NB4 (cell line): ENCODE data around the gene GALNT18.

Experiments
- DNase-seq: peaks from one replicate; pipeline ENCODE4 v3.0.0; 2010; ENCODE audit warnings: low read depth
- H3K4me3 ChIP-seq: one replicate; pipeline ENCODE4 v1.5.1; 2011; ENCODE audit warnings: mild to moderate bottlenecking, low read depth, low read length, moderate library complexity
- MYC ChIP-seq: IDR thresholded peaks from 2 replicates; pipeline ENCODE4 v1.6.1; 2011; ENCODE audit warnings: low read depth, low read length
- POLR2A ChIP-seq: IDR thresholded peaks from 2 replicates; pipeline ENCODE4 v1.6.1; 2011; ENCODE audit warnings: mild to moderate bottlenecking; ENCODE audit not compliant: insufficient read length; ENCODE audit errors: extremely low read depth
- TF ChIP-seq, protein P1 (sequence below): IDR thresholded peaks from one replicate; pipeline ENCODE4 v1.5.1; 2012; ENCODE audit warnings: low read depth, low read length
- TF ChIP-seq, protein P2 (sequence below): IDR thresholded peaks from 2 replicates; pipeline ENCODE4 v1.6.1; 2011; ENCODE audit warnings: low read depth, low read length

The GALNT18 gene

DNA sequence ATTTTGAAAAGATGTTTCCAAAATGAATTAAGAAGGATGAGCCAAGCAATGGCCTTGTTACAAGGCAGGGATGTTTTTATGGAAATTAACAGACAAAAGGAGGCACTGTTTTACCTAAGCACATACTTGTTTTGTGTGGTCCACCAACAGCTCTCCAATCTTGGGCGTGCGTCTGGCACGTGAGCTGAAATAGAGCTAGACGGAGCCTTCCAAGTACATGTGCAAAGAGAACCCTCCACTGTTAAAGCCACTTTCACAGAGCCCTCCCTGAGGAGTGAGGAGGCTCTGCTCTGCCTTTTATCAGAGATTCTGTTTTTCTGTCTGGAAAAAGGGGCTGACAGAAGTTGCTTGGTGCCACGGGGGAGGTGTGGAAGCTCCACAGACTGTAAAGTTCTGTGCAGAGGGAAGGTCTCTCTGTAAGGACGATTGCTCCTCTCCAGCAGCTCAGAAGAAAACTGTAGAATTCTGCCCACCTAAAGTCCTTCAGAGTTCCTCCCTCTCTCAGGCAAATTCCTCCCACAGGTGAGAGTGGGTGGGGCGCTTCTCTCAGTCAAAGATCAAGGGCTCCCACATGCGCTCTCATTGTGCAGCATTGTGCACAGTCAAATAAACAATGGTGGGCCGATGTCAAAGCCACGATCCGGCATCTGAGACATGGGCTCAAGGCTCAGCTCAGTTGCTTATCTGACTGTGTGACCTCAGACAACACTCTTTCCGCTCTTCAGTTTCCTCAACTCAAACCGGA, 176.2 kb downstream of the GALNT18 start:
- DNase-seq, result no peak
- TF ChIP-seq MYC, result no peak
- TF ChIP-seq, protein P1, sequence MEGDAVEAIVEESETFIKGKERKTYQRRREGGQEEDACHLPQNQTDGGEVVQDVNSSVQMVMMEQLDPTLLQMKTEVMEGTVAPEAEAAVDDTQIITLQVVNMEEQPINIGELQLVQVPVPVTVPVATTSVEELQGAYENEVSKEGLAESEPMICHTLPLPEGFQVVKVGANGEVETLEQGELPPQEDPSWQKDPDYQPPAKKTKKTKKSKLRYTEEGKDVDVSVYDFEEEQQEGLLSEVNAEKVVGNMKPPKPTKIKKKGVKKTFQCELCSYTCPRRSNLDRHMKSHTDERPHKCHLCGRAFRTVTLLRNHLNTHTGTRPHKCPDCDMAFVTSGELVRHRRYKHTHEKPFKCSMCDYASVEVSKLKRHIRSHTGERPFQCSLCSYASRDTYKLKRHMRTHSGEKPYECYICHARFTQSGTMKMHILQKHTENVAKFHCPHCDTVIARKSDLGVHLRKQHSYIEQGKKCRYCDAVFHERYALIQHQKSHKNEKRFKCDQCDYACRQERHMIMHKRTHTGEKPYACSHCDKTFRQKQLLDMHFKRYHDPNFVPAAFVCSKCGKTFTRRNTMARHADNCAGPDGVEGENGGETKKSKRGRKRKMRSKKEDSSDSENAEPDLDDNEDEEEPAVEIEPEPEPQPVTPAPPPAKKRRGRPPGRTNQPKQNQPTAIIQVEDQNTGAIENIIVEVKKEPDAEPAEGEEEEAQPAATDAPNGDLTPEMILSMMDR, result no peak
- no peak overlapping the region for H3K4me3 ChIP-seq

DNA sequence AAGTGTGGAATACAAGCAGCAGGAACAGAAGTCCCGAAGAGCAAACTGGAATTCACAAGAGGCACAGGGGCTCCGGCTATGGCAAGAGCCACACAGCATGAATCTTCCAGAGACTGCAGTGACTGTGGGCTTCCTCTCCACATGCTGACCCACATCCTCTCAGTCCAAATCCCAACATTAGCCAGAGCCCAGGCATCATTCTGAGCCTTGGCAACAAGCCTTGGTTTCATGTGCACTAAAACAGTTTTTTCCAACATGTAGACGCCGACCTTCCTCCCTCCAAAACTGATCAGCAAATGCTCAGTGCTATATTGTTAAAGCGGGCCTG, 177.0 kb downstream of the GALNT18 start:
- no peak overlapping the region for H3K4me3 ChIP-seq
- DNase-seq, result no peak
- TF ChIP-seq, protein P2, sequence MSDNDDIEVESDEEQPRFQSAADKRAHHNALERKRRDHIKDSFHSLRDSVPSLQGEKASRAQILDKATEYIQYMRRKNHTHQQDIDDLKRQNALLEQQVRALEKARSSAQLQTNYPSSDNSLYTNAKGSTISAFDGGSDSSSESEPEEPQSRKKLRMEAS, result no peak
- TF ChIP-seq POLR2A (no peak), MYC (no peak)
- TF ChIP-seq, protein P1, result no peak

DNA sequence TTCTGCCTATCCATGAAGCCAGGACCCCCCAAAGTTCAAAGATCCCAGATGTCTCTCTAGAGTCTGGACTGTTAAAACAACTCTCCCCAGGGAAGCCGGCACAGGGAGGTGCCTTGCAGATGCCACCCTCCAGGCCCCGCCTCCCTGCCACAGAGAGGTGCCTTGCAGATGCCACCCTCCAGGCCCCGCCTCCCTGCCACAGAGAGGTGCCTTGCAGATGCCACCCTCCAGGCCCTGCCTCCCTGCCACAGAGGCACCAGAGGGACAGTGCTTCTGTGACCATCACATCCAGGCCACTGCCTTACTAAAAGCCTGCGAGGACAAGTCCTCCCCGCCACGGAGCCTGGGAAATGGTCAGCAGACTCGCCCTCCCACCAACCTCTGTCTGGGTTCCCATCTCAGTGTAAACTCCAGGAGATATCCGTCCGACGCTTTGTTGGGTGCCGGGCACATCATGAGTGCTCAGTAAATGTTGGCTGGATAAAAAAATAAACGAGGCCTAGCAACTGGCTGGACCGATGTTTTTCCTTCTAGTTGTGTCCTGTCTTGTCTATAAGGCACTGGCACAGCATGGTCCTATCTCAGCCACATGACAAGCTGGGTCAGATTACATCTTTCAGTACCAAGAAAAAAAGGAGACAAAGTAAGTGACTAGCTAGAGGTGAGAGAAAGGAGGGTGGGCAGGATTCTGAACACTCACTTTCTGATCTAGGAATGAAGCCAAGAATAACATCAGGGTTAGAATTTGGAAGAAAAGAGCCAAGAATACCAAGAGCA, 177.6 kb downstream of the GALNT18 start:
- DNase-seq, result no peak
- TF ChIP-seq POLR2A, result no peak
- TF ChIP-seq, protein P2, result no peak
- TF ChIP-seq MYC, result no peak
- TF ChIP-seq, protein P1, result no peak
- H3K4me3 ChIP-seq, result no peak overlapping the region

DNA sequence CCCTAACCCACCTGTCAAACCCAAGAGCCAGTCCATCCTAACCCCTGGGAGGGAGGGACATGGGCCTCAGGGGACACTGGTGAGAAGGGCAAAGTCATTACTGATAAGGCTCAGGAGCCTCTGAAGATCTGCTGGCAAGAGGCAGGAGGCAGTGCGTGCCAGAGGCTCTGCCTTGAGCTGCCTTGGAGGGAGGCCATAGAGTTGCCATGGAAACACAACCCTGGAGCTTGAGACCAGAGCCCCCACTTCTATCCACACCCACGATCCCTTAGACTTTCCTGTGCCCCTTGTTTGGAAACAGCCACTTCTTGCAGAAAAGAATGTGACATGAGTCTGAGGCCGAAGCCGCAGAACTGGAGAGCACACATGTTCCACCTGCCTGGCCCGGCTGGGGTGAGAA, 179.0 kb downstream of the GALNT18 start:
- TF ChIP-seq, protein P2, result no peak
- TF ChIP-seq, protein P1, result no peak
- TF ChIP-seq MYC (no peak), POLR2A (no peak)
- DNase-seq, result no peak
- H3K4me3 ChIP-seq, result no peak overlapping the region

DNA sequence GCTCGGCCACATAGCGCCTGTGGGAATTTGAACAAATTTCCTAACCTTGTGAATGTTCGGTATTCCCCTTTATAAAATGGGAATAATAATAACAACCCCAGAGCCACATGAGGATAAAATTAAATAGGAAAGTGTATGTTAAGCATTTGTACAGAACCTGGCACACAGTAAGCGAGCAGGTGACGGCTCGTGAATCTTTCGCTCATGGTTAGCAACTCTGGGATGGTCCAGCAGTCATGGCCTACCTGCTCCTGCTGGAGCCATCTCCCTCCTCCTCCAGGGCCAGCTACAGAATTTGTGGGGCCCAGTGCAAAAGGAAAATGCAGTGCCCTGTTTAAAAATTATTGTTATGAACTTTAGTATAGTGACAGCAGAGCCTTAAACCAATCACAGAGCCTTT, 180.3 kb downstream of the GALNT18 start:
- no peak for DNase-seq
- H3K4me3 ChIP-seq, result no peak overlapping the region
- TF ChIP-seq, protein P1, result no peak
- TF ChIP-seq, protein P2, result no peak
- TF ChIP-seq POLR2A, result no peak
- no peak for TF ChIP-seq MYC
